ENCODE measurements around the gene NBPF20.
"Not testable (repeated sequence)": the region's sequence is repeated elsewhere in the genome, so short reads cannot be mapped to it uniquely, and the experiment has no call there.

The NBPF20 gene, protein sequence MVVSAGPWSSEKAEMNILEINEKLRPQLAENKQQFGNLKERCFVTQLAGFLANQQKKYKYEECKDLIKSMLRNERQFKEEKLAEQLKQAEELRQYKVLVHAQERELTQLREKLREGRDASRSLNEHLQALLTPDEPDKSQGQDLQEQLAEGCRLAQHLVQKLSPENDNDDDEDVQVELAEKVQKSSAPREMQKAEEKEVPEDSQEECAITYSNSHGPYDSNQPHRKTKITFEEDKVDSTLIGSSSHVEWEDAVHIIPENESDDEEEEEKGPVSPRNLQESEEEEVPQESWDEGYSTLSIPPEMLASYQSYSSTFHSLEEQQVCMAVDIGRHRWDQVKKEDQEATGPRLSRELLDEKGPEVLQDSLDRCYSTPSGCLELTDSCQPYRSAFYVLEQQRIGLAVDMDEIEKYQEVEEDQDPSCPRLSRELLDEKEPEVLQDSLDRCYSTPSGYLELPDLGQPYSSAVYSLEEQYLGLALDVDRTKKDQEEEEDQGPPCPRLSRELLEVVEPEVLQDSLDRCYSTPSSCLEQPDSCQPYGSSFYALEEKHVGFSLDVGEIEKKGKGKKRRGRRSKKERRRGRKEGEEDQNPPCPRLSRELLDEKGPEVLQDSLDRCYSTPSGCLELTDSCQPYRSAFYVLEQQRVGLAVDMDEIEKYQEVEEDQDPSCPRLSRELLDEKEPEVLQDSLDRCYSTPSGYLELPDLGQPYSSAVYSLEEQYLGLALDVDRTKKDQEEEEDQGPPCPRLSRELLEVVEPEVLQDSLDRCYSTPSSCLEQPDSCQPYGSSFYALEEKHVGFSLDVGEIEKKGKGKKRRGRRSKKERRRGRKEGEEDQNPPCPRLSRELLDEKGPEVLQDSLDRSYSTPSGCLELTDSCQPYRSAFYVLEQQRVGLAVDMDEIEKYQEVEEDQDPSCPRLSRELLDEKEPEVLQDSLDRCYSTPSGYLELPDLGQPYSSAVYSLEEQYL (N-terminal part only)

DNA sequence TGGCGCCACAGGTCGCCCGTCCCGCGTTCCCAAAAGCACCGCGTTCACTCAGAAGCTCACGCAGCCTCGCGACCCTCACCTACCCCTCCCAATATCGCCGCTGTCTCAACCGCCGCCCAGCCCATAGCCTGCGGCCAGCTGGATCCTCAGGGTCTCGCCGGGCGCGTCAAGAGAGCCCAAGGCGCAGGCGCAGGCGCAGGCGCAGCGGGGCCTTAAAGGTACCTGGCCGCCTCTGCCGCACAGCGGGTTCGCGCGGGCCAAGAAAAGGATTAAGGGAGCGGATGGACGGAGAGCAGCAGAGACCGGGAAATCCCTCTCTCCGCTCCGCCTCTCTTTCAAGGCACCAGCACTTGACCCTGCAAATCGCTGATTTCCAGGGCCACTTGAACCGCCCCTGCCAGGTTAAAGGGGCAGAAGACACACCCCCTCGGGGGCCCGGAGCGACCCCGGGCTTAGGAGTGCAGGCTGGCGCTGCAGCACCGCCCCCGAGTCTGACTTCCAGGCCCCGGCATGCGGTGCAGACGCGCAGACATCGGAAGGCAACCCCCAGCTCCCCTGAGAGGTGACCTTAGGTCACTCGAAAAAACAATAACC is at the start of gene NBPF20:
NBPF20 (minus strand) TSS at position 168 of the 594 bp plus-strand sequence. CDS start 20,331 bp downstream, outside the sequence.
- Histone ChIP-seq H3K79me2 (ENCODE audit: control insufficient read depth, low read length) (peaks cover 7% of the 10 kb centered on the region), H3K27ac (ENCODE audit: low read depth, low read length) (no peak within 1 kb of the TSS), H3K36me3 (ENCODE audit: control insufficient read depth, low read length) (no peaks in the 10 kb centered on the region), H3K27me3 (ENCODE audit: control insufficient read depth, low read length) (peaks cover 7% of the 10 kb centered on the region), H3K4me2 (ENCODE audit: low read length) (peak within 1 kb of the TSS; percentile 95), H3K9me3 (ENCODE audit: control insufficient read depth, insufficient read depth, low read length) (no peaks in the 10 kb centered on the region), H3F3A (ENCODE audit: control insufficient read depth, insufficient read depth) (no peaks in the 10 kb centered on the region), H4K20me1 (ENCODE audit: control insufficient read depth, insufficient read depth, low read depth, low read length) (no peaks in the 10 kb centered on the region), H3K4me1 (ENCODE audit: control insufficient read depth, low read length) (peaks cover 9% of the 10 kb centered on the region), H3K4me3 (ENCODE audit: low read length) (peak within 1 kb of the TSS; percentile 89), H3K9me2 (replicated peaks; ENCODE audit: control insufficient read depth, low read length) (no peaks in the 10 kb centered on the region)
- no peak for TF ChIP-seq EZH2phosphoT487 (IDR thresholded peaks at IDR 0.05; ENCODE audit: borderline replicate concordance, low read length)
- TF ChIP-seq, protein P1, sequence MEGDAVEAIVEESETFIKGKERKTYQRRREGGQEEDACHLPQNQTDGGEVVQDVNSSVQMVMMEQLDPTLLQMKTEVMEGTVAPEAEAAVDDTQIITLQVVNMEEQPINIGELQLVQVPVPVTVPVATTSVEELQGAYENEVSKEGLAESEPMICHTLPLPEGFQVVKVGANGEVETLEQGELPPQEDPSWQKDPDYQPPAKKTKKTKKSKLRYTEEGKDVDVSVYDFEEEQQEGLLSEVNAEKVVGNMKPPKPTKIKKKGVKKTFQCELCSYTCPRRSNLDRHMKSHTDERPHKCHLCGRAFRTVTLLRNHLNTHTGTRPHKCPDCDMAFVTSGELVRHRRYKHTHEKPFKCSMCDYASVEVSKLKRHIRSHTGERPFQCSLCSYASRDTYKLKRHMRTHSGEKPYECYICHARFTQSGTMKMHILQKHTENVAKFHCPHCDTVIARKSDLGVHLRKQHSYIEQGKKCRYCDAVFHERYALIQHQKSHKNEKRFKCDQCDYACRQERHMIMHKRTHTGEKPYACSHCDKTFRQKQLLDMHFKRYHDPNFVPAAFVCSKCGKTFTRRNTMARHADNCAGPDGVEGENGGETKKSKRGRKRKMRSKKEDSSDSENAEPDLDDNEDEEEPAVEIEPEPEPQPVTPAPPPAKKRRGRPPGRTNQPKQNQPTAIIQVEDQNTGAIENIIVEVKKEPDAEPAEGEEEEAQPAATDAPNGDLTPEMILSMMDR (IDR thresholded peaks at IDR 0.05; ENCODE audit: low read depth, low read length, poor library complexity, severe bottlenecking) = no peak

DNA sequence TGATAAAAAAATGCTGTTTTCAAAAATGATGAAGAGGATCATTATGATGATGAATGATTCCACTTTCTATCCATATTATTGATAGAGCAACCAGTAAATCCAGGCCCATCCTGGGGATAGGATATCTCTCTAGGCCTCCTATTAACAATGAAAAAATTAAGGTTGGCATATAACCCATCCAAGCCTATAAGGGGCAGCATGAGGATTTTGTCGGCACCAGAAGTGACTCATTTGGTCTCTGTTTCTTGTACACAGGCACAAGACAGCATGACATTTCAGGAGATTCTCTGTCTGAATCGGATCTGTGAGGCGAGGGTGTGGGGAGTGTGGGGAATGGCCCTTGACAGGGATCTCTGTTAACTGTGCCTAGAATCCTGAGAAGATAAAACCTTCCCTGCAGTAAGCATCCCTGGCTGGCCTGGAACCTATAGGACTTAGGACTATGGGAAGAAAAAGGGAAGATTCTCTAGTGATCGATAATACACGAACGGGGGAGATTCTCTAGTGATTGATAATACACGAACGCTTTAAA is 49.5 kb upstream of the NBPF20 start:
- H3K9me3 ChIP-seq (ENCODE audit: control insufficient read depth, insufficient read depth, low read length); H3F3A ChIP-seq (ENCODE audit: control insufficient read depth, insufficient read depth); H3K4me3 ChIP-seq (ENCODE audit: low read length); H3K79me2 ChIP-seq (ENCODE audit: control insufficient read depth, low read length); H3K4me2 ChIP-seq (ENCODE audit: low read length); H3K9me2 ChIP-seq (replicated peaks; ENCODE audit: control insufficient read depth, low read length); H4K20me1 ChIP-seq (ENCODE audit: control insufficient read depth, insufficient read depth, low read depth, low read length); H3K36me3 ChIP-seq (ENCODE audit: control insufficient read depth, low read length); H3K27me3 ChIP-seq (ENCODE audit: control insufficient read depth, low read length); H3K27ac ChIP-seq (ENCODE audit: low read depth, low read length); H3K4me1 ChIP-seq (ENCODE audit: control insufficient read depth, low read length): not testable (repeated sequence)

DNA sequence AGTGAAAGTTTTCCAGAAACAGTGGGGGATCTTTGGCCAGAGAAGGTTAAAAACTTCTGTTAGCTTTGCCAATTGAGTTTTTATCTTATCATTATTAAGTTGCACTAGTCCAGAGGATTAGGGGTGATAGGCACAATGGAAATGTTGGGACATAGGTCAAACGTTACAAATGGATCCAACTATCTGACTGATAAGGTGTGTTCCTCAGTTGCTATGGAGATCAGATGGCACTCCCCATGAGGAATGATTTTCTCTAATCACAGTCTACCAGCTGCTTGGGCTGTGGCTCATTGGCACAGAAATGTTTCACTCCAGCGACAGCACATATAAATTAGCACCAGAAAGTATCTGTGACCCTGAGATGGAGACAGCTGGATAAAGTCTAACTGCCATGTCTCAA is 47.3 kb upstream of the NBPF20 start:
- not testable (repeated sequence) for H3F3A ChIP-seq (ENCODE audit: control insufficient read depth, insufficient read depth); H3K36me3 ChIP-seq (ENCODE audit: control insufficient read depth, low read length); H3K27ac ChIP-seq (ENCODE audit: low read depth, low read length); H3K27me3 ChIP-seq (ENCODE audit: control insufficient read depth, low read length); H4K20me1 ChIP-seq (ENCODE audit: control insufficient read depth, insufficient read depth, low read depth, low read length); H3K9me2 ChIP-seq (replicated peaks; ENCODE audit: control insufficient read depth, low read length); H3K4me3 ChIP-seq (ENCODE audit: low read length); H3K9me3 ChIP-seq (ENCODE audit: control insufficient read depth, insufficient read depth, low read length); H3K4me1 ChIP-seq (ENCODE audit: control insufficient read depth, low read length); H3K79me2 ChIP-seq (ENCODE audit: control insufficient read depth, low read length); H3K4me2 ChIP-seq (ENCODE audit: low read length)

DNA sequence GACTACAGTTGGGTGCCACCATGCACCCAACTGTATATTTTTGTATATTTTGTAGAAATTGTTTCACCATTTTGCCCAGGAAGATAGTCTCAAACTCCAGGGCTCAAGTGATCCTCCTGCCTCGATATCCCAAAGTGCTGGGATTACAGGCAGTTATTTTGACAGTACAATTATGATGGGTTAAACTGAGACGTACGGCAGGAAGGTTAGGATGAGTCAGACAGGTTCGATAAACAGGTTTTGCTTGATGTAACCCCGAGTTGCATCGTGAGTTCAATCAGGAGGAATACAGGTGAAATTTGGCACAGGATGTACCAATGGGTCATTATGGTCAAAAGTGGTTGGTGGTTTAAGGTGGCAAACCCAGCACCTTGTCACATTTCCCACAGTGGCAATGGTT is 46.0 kb upstream of the NBPF20 start:
- not testable (repeated sequence) for H3K9me2 ChIP-seq (replicated peaks; ENCODE audit: control insufficient read depth, low read length); H3K79me2 ChIP-seq (ENCODE audit: control insufficient read depth, low read length); H3K4me3 ChIP-seq (ENCODE audit: low read length); H3K36me3 ChIP-seq (ENCODE audit: control insufficient read depth, low read length); H3K27ac ChIP-seq (ENCODE audit: low read depth, low read length); H3F3A ChIP-seq (ENCODE audit: control insufficient read depth, insufficient read depth); H3K4me2 ChIP-seq (ENCODE audit: low read length); H4K20me1 ChIP-seq (ENCODE audit: control insufficient read depth, insufficient read depth, low read depth, low read length); H3K27me3 ChIP-seq (ENCODE audit: control insufficient read depth, low read length); H3K4me1 ChIP-seq (ENCODE audit: control insufficient read depth, low read length); H3K9me3 ChIP-seq (ENCODE audit: control insufficient read depth, insufficient read depth, low read length)

DNA sequence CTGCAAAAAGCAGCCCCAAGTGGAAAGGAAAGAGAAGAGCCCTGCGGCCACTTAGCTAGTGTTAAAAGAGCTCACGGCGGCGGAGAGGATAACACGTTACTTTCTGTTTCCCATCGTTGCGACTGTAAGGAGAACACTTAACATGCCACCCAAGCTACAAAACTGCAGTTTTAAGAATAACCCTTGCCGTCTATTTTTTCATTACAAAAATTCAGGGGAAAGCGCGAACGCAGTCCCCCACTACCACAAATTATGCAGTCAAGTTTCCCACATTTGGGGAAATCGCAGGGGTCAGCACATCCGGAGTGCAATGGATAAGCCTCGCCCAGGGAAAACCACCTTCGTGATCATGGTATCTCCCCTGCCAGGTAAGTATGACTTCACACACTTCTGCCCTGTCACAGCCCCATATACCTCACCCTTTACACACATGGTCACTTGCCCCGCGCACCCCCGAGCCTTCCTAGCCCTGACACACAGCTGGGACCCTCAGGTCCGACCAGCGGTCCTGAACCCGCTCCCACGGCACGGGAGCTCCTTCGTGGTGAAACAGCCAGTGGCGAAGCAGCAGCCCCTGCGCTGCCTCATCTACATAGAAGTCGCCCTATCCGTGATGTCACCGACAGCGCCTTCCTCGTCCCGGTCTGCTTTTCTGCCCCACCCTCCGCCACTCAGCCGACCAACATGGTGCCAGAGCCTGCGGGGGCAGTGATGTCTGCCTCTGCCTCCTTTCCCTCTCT is 40.2 kb upstream of the NBPF20 start:
- Histone ChIP-seq H3K27ac (ENCODE audit: low read depth, low read length) (peak overlapping the region; percentile 54), H3K4me2 (ENCODE audit: low read length) (peak overlapping the region; percentile 48), H3K4me3 (ENCODE audit: low read length) (peak overlapping the region; percentile 62)
- not testable (repeated sequence) for H3K27me3 ChIP-seq (ENCODE audit: control insufficient read depth, low read length); H3F3A ChIP-seq (ENCODE audit: control insufficient read depth, insufficient read depth); H3K9me2 ChIP-seq (replicated peaks; ENCODE audit: control insufficient read depth, low read length); H3K4me1 ChIP-seq (ENCODE audit: control insufficient read depth, low read length); H3K9me3 ChIP-seq (ENCODE audit: control insufficient read depth, insufficient read depth, low read length); H4K20me1 ChIP-seq (ENCODE audit: control insufficient read depth, insufficient read depth, low read depth, low read length); H3K36me3 ChIP-seq (ENCODE audit: control insufficient read depth, low read length); H3K79me2 ChIP-seq (ENCODE audit: control insufficient read depth, low read length)

DNA sequence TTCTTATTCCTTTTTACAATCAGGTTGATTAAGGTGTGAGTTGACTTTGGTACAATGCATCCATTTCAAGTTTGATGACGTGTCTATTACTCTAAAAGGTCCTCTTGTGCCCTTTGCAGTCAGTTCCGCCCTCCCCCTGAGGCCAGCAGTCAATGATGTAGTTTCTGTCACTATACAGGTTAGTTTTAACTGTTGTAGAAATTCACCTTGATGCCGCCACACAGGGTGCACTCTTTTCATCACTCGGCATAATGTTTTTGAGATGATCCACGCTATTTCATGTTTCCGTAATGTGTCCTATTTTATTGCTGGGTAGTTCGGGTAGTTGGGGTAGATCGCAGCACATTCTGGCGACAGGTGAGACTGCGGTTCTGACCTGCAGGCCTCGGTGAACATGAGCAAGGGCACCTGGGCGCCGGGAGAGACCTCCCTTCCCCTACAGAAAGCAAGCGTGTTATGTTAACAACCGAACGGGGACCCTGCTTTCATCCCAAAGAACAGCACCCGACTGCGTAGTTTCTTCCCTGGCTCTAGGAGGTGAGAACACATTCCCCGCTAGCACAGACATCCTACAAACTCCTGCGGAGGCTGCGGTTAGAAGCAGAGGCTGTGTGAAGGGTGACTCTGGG is 39.4 kb upstream of the NBPF20 start:
- not testable (repeated sequence) for H3K9me3 ChIP-seq (ENCODE audit: control insufficient read depth, insufficient read depth, low read length); H3K4me1 ChIP-seq (ENCODE audit: control insufficient read depth, low read length); H3F3A ChIP-seq (ENCODE audit: control insufficient read depth, insufficient read depth); H3K9me2 ChIP-seq (replicated peaks; ENCODE audit: control insufficient read depth, low read length); H3K36me3 ChIP-seq (ENCODE audit: control insufficient read depth, low read length); H3K27me3 ChIP-seq (ENCODE audit: control insufficient read depth, low read length); H4K20me1 ChIP-seq (ENCODE audit: control insufficient read depth, insufficient read depth, low read depth, low read length); H3K79me2 ChIP-seq (ENCODE audit: control insufficient read depth, low read length)
- peak overlapping the region; percentile 57 for H3K4me3 ChIP-seq (ENCODE audit: low read length)
- peak overlapping the region; percentile 54 for H3K27ac ChIP-seq (ENCODE audit: low read depth, low read length)
- peak overlapping the region; percentile 53 for H3K4me2 ChIP-seq (ENCODE audit: low read length)
